Colonic mucosa (tissue), 4 donors: ENCODE results near the gene MGAT4A. TPM values are rescaled to one million over a fixed set of nuclear protein-coding genes. Genes with fewer than 3 reads are reported as not detected.
A peak's percentile ranks its signal among the peaks of the same experiment; 100 is the strongest.

Experiments
- DNase-seq: peaks from one replicate; pipeline ENCODE4 v3.0.0-alpha.2; 2020
- H3K27ac ChIP-seq: fragments of 200-600 bp; one replicate; pipeline ENCODE4 v1.8.0; 2021
- H3K27me3 ChIP-seq: fragments of 200-600 bp; one replicate; pipeline ENCODE4 v1.8.0; 2021
- H3K36me3 ChIP-seq: fragments of 200-600 bp; one replicate; pipeline ENCODE4 v1.8.0; 2021
- H3K4me1 ChIP-seq: fragments of 200-600 bp; one replicate; pipeline ENCODE4 v1.8.0; 2021; ENCODE audit warnings: mild to moderate bottlenecking
- H3K4me3 ChIP-seq: fragments of 200-600 bp; one replicate; pipeline ENCODE4 v1.8.0; 2021
- H3K9ac ChIP-seq, 2 donors: one replicate each; pipeline ENCODE4 v1.7.0; 2013; ENCODE audit warnings: control low read depth in 2 of 2, low read depth in 2 of 2, low read length in 2 of 2
- H3K9me3 ChIP-seq: fragments of 200-600 bp; one replicate; pipeline ENCODE4 v1.8.0; 2021
- intact Hi-C: fragments of 100-400 bp; cut with DNase I; formaldehyde crosslinking; loops from one replicate; pipeline ENCODE4 v1.14.1; 2022
- total RNA-seq, 2 donors: library from RNA; stranded (reverse); fragmentation: NEBNext Ultra II Directional in 1 of 2; extraction: Animal tissue kit (Norgen Biotek cat#: 25700) in 1 of 2; gene quantifications; one replicate each; pipeline ENCODE4 v1.2.1, GENCODE V29; 2021
- TF ChIP-seq, protein P1 (sequence below): fragments of 200-600 bp; IDR thresholded peaks from one replicate; pipeline ENCODE4 v1.8.0; 2022; ENCODE audit warnings: antibody characterized with exemption, mild to moderate bottlenecking
- donor health status: healthy.
- donor health status: DM: no; HTN: no; CAD: no.
- donor health status: DM: no; HTN: no; CAD: no.

Gene MGAT4A
- total RNA-seq, 2 donors from 2014 or later: 103 to 125 TPM

DNA sequence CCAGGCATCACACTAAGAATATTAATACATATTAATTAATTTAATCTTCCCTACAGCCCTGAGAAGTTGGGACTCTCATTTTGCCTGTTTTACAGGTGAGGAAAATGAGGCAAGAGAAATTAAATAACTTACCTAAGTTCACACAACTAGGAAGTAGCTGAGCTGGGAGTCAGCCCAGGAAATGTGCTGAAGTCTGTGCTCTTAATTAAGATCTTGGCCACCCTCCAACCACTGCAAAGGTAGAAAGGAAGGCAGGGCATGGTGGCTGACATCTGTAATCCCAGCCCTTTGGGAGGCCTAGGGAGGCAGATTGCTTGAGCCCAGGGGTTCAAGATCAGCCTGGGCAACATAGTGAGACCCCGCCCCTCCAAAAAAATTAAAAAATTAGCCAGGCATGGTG is 12.9 kb upstream of the MGAT4A start:
- TF ChIP-seq, protein P1, sequence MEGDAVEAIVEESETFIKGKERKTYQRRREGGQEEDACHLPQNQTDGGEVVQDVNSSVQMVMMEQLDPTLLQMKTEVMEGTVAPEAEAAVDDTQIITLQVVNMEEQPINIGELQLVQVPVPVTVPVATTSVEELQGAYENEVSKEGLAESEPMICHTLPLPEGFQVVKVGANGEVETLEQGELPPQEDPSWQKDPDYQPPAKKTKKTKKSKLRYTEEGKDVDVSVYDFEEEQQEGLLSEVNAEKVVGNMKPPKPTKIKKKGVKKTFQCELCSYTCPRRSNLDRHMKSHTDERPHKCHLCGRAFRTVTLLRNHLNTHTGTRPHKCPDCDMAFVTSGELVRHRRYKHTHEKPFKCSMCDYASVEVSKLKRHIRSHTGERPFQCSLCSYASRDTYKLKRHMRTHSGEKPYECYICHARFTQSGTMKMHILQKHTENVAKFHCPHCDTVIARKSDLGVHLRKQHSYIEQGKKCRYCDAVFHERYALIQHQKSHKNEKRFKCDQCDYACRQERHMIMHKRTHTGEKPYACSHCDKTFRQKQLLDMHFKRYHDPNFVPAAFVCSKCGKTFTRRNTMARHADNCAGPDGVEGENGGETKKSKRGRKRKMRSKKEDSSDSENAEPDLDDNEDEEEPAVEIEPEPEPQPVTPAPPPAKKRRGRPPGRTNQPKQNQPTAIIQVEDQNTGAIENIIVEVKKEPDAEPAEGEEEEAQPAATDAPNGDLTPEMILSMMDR: no peak
- H3K9ac ChIP-seq: no peak overlapping the region

GRCh38 chr2:98739020-98739419 is 8.1 kb upstream of the MGAT4A start:
- peaks cover 6% of the 10 kb centered on the region for H3K4me1 ChIP-seq
- TF ChIP-seq, protein P1: no peak
- intact Hi-C loops: no loop called here
- DNase-seq: no peak
- H3K9me3 ChIP-seq: no peaks in the 10 kb centered on the region
- H3K27me3 ChIP-seq: no peaks in the 10 kb centered on the region
- no peaks in the 10 kb centered on the region for H3K36me3 ChIP-seq
- H3K9ac ChIP-seq: no peak overlapping the region
- H3K4me3 ChIP-seq: no peak overlapping the region
- no peak overlapping the region for H3K27ac ChIP-seq

More for the DNA sequence above, 12.9 kb upstream of the MGAT4A start:
- Histone ChIP-seq H3K4me1 (no peaks in the 10 kb centered on the region), H3K27ac (no peak overlapping the region), H3K4me3 (no peak overlapping the region), H3K9me3 (no peaks in the 10 kb centered on the region), H3K27me3 (no peaks in the 10 kb centered on the region), H3K36me3 (no peaks in the 10 kb centered on the region)
- DNase-seq: peak; percentile 59
- intact Hi-C loops: no loop called here

DNA sequence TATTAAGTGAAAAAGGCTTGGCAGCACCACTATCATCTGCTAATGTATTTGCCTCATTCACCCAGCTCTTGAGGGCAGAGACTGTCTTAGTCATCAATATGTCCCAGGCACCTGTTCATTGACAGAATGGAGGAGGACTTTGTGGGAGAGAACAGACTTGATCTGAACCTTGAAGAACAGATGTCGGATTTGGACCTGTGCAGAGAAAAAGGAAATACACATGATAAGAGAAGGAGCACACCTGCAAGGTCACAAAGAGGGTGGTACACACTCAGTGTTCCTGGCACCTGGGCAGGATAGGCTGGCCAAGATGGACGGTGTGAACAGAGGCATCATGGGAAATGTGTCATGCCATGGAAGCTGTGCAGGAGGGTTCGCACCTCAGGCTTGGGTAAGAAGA is 7.4 kb upstream of the MGAT4A start:
- intact Hi-C loops: no loop called here
- Histone ChIP-seq H3K4me3 (no peak overlapping the region), H3K4me1 (peaks cover 6% of the 10 kb centered on the region), H3K27ac (no peak overlapping the region), H3K36me3 (no peaks in the 10 kb centered on the region), H3K27me3 (no peaks in the 10 kb centered on the region), H3K9ac (no peak overlapping the region), H3K9me3 (no peaks in the 10 kb centered on the region)
- TF ChIP-seq, protein P1: no peak
- no peak for DNase-seq

- no peak overlapping the region for H3K9ac ChIP-seq
- H3K27me3 ChIP-seq: no peaks in the 10 kb centered on the region
- TF ChIP-seq, protein P1: no peak
- DNase-seq: no peak
- no peaks in the 10 kb centered on the region for H3K9me3 ChIP-seq
- H3K4me3 ChIP-seq: no peak overlapping the region
- intact Hi-C loops: no loop called here
- H3K4me1 ChIP-seq: peaks cover 6% of the 10 kb centered on the region
- H3K27ac ChIP-seq: no peak overlapping the region
- no peaks in the 10 kb centered on the region for H3K36me3 ChIP-seq
Observed at GRCh38 chr2:98737848-98738247, 6.9 kb upstream of the MGAT4A start.

GRCh38 chr2:98736464-98736889 is 5.5 kb upstream of the MGAT4A start:
- H3K4me1 ChIP-seq: peaks cover 6% of the 10 kb centered on the region
- H3K27ac ChIP-seq: no peak overlapping the region
- intact Hi-C loops: no loop called here
- H3K4me3 ChIP-seq: no peak overlapping the region
- H3K9me3 ChIP-seq: no peaks in the 10 kb centered on the region
- TF ChIP-seq, protein P1: no peak
- H3K9ac ChIP-seq: no peak overlapping the region
- no peaks in the 10 kb centered on the region for H3K36me3 ChIP-seq
- no peaks in the 10 kb centered on the region for H3K27me3 ChIP-seq
- DNase-seq: no peak

- peaks cover 6% of the 10 kb centered on the region for H3K4me1 ChIP-seq
- no peaks in the 10 kb centered on the region for H3K9me3 ChIP-seq
- DNase-seq: no peak
- H3K27ac ChIP-seq: peak overlapping the region; percentile 7
- H3K27me3 ChIP-seq: no peaks in the 10 kb centered on the region
- no peaks in the 10 kb centered on the region for H3K36me3 ChIP-seq
- TF ChIP-seq, protein P1: no peak
- no peak overlapping the region for H3K9ac ChIP-seq
- intact Hi-C loops: no loop called here
- H3K4me3 ChIP-seq: no peak overlapping the region
Observed at GRCh38 chr2:98734823-98735260, 3.9 kb upstream of the MGAT4A start.
